ENCODE data around the gene FAM227A.
"Not testable (repeated sequence)": the region's sequence is repeated elsewhere in the genome, so short reads cannot be mapped to it uniquely, and the experiment has no call there.

FAM227A gene

GRCh38 chr22:38610234-38610633 lies 46.0 kb downstream of the FAM227A start:
- FAIRE-seq: no peak

- no peak for FAIRE-seq
These were observed 47.0 kb downstream of the FAM227A start for GRCh38 chr22:38608992-38609750.

GRCh38 chr22:38607680-38608079 lies 48.5 kb downstream of the FAM227A start:
- no peak for FAIRE-seq

- no peak for FAIRE-seq
These were observed 54.0 kb downstream of the FAM227A start for GRCh38 chr22:38602166-38602565.

- FAIRE-seq: no peak
These were observed 54.9 kb downstream of the FAM227A start for GRCh38 chr22:38601221-38601764.

- no peak for FAIRE-seq
These were observed 56.7 kb downstream of the FAM227A start for GRCh38 chr22:38599466-38599865.

GRCh38 chr22:38582923-38583322 lies 73.3 kb downstream of the FAM227A start:
- not testable (repeated sequence) for FAIRE-seq

- no peak for FAIRE-seq
These were observed 77.7 kb downstream of the FAM227A start for GRCh38 chr22:38578505-38578904.

- peak; percentile 43 for FAIRE-seq
These were observed 84.1 kb downstream of the FAM227A start for GRCh38 chr22:38572065-38572464.

- no peak for FAIRE-seq
These were observed 85.3 kb downstream of the FAM227A start for GRCh38 chr22:38570779-38571364.

- no peak for FAIRE-seq
These were observed 86.0 kb downstream of the FAM227A start, which contains the start of gene DMC1 for GRCh38 chr22:38569972-38570778. Gene DMC1, minus strand, starts transcription at chr22:38570183. Its CDS starts 1,927 bp downstream, at chr22:38568256.

- no peak for FAIRE-seq
These were observed 86.8 kb downstream of the FAM227A start for GRCh38 chr22:38569181-38569971.

GRCh38 chr22:38567531-38568285 lies 88.5 kb downstream of the FAM227A start:
- no peak for FAIRE-seq

GRCh38 chr22:38566726-38567504 lies 89.3 kb downstream of the FAM227A start:
- no peak for FAIRE-seq

GRCh38 chr22:38565441-38565840 lies 90.8 kb downstream of the FAM227A start:
- FAIRE-seq: no peak

GRCh38 chr22:38564669-38565068 lies 91.5 kb downstream of the FAM227A start:
- FAIRE-seq: no peak

GRCh38 chr22:38554281-38554680 lies 101.9 kb downstream of the FAM227A start:
- FAIRE-seq: no peak

GRCh38 chr22:38549101-38549894 lies 106.9 kb downstream of the FAM227A start:
- FAIRE-seq: no peak

- FAIRE-seq: no peak
These were observed 115.5 kb downstream of the FAM227A start for GRCh38 chr22:38540701-38541100.
